Stimulated activated naive CD8-positive, alpha-beta T cell treated with anti-CD3 and anti-CD28 coated beads, Interleukin-15, amount 100 ng/mL, for 72 hours (primary cell): Measurements from ENCODE around the gene GTF2IRD1.
"Not testable (repeated sequence)": the region's sequence is repeated elsewhere in the genome, so short reads cannot be mapped to it uniquely, and the experiment has no call there.

Source experiments
- ATAC-seq: fragments of 150-1000 bp; cut with Tn5 transposase; 2 replicates; pipeline ENCODE4 v1.10.0; 2021; ENCODE audit warnings: mild to moderate bottlenecking, moderate library complexity
- DNase-seq, 2 donors: peaks; one replicate each; pipeline ENCODE4 v3.0.0; 2021 to 2022
- H3K27ac Mint-ChIP-seq, 2 donors: one replicate each; pipeline ENCODE4 v1.8.0; 2022; ENCODE audit warnings: mild to moderate bottlenecking in 2 of 2, mixed read lengths in 2 of 2, moderate library complexity in 2 of 2
- H3K27me3 Mint-ChIP-seq: one replicate; pipeline ENCODE4 v1.8.0; 2022; ENCODE audit warnings: mixed read lengths
- H3K4me1 Mint-ChIP-seq: one replicate; pipeline ENCODE4 v1.8.0; 2022; ENCODE audit warnings: mild to moderate bottlenecking, mixed read lengths
- H3K4me3 Mint-ChIP-seq, 2 donors: one replicate each; pipeline ENCODE4 v1.8.0; 2022; ENCODE audit warnings: mild to moderate bottlenecking in 2 of 2, mixed read lengths in 2 of 2, moderate library complexity in 1 of 2
- H3K9me3 Mint-ChIP-seq, 2 donors: one replicate each; pipeline ENCODE4 v1.8.0; 2022; ENCODE audit warnings: mixed read lengths in 2 of 2

GTF2IRD1 gene, protein sequence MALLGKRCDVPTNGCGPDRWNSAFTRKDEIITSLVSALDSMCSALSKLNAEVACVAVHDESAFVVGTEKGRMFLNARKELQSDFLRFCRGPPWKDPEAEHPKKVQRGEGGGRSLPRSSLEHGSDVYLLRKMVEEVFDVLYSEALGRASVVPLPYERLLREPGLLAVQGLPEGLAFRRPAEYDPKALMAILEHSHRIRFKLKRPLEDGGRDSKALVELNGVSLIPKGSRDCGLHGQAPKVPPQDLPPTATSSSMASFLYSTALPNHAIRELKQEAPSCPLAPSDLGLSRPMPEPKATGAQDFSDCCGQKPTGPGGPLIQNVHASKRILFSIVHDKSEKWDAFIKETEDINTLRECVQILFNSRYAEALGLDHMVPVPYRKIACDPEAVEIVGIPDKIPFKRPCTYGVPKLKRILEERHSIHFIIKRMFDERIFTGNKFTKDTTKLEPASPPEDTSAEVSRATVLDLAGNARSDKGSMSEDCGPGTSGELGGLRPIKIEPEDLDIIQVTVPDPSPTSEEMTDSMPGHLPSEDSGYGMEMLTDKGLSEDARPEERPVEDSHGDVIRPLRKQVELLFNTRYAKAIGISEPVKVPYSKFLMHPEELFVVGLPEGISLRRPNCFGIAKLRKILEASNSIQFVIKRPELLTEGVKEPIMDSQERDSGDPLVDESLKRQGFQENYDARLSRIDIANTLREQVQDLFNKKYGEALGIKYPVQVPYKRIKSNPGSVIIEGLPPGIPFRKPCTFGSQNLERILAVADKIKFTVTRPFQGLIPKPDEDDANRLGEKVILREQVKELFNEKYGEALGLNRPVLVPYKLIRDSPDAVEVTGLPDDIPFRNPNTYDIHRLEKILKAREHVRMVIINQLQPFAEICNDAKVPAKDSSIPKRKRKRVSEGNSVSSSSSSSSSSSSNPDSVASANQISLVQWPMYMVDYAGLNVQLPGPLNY

DNA sequence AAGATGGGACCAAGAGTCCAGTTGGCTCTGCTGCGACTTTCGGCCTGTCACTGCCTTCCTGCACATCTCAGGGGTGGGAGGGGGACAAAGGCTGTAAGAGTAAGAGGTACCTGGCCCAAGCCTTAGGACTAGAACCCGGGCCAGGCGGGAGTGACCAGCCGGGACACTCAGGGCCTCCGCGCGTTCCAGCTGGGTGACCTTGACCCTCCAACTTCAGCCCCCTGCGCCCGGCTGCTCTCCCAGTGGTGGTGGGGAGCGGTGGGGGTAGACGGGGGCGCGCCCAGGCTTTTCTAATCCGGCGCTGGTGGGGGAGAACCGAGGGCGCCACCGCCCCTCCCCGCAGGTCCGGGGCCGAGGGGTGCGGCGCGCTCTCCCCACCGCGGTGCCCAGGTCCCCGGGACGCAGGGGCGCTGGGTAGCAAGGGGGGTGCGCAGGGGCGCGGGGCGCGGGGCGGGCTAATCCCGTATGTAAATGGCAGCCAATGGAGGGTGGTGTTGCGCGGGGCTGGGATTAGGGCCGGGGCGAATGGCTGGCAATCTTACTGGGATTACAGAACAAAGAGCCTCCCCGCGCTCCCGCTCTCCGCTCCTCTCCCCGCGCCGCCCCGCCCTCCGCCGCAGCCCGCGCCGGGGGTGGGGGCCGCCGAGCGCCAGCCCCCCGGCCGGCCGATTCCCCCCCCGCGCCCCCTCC is at the start of gene GTF2IRD1:
TSS of gene GTF2IRD1 (plus strand) at position 585 of the 690 bp plus-strand sequence. CDS start 54,175 bp downstream, outside the sequence.
- H3K27ac Mint-ChIP-seq = peak within 1 kb of the TSS; percentile 89 to 91
- no peaks in the 10 kb centered on the region for H3K9me3 Mint-ChIP-seq
- ATAC-seq (peak; percentile 24), DNase-seq (peak in 1 of 2 donors; percentile 37)
- H3K27me3 Mint-ChIP-seq = peaks cover 11% of the 10 kb centered on the region
- H3K4me3 Mint-ChIP-seq = peak within 1 kb of the TSS; percentile 83 to 86
- H3K4me1 Mint-ChIP-seq = peaks cover 19% of the 10 kb centered on the region

DNA sequence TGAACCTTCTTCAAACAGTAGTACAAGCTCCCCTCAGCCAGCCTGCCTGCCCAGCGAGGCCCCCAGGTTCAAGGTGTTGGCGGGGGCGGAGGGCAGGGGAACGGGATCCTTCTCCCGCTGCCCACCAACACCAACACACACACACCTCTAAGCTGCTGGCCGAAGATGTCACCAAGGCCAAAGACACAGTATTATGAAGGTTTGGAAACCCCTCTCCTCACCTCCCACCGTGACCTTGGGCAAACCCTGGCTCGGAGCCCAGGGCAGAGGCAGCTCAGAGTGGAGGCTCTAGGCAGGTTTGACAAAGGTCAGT is 49.4 kb upstream of the GTF2IRD1 start:
- no peak overlapping the region for H3K27ac Mint-ChIP-seq
- no peak overlapping the region for H3K4me3 Mint-ChIP-seq
- ATAC-seq = no peak
- H3K4me1 Mint-ChIP-seq = no peaks in the 10 kb centered on the region
- H3K27me3 Mint-ChIP-seq = no peaks in the 10 kb centered on the region
- no peaks in the 10 kb centered on the region for H3K9me3 Mint-ChIP-seq
- DNase-seq = no peak

DNA sequence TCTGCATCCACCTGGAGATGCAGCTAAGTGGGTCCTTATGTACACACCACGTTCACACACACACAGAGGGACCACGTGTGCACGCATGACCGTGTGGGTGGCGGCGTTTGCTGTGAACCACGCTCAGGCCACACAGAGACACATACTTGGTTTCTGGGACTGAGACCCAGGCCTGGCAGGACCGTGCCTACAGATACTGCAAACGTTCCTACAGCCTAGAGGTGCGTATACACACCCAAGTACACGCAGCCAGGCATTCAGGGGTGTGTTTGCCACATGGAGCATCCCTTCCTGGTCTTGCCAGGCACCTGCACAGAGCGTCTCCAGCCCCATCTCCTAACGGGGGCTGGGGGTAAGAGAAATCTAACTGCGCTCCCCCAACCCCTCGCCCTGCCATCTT is 49.0 kb upstream of the GTF2IRD1 start:
- H3K4me1 Mint-ChIP-seq = no peaks in the 10 kb centered on the region
- no peaks in the 10 kb centered on the region for H3K27me3 Mint-ChIP-seq
- H3K4me3 Mint-ChIP-seq = no peak overlapping the region
- ATAC-seq (no peak), DNase-seq (no peak)
- H3K9me3 Mint-ChIP-seq = no peaks in the 10 kb centered on the region
- H3K27ac Mint-ChIP-seq = no peak overlapping the region

DNA sequence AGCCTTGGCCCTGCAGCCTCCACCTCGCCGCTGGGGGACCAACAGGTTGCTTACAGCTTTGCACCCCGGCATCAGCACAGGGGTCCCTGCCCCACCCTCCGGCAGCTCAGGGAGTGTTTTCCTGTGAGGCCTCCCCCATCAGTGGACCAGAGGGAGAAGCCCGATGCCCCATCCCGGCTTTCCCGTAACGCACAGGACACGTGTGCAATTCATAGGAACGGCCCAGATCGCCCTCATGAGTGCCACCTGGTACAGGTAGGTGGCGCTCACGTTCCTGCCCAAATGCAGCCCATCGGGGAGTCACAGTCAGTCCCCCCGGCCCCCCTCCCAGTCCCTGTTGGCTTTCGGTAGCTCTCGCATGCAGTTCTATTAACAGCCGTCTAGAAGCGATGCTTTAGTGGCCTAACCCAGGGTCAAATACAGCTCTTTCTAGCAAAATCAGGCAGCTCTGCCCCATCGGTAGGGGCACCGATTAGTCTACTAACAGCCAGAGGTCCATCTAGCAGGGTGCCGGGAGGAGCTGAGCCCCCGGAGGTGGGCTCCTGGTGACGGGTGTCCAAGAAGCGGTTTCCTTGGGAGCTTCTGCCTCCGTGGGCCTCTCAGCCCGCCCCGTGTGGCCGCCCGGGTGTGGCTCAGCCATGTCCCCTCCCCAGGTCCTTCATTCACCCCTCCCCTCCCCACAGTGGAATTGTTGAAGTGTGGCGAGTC is 48.4 kb upstream of the GTF2IRD1 start:
- H3K4me1 Mint-ChIP-seq = no peaks in the 10 kb centered on the region
- peak; percentile 15 for ATAC-seq
- H3K27me3 Mint-ChIP-seq = no peaks in the 10 kb centered on the region
- no peak for DNase-seq
- no peaks in the 10 kb centered on the region for H3K9me3 Mint-ChIP-seq
- H3K27ac Mint-ChIP-seq = no peak overlapping the region
- no peak overlapping the region for H3K4me3 Mint-ChIP-seq

DNA sequence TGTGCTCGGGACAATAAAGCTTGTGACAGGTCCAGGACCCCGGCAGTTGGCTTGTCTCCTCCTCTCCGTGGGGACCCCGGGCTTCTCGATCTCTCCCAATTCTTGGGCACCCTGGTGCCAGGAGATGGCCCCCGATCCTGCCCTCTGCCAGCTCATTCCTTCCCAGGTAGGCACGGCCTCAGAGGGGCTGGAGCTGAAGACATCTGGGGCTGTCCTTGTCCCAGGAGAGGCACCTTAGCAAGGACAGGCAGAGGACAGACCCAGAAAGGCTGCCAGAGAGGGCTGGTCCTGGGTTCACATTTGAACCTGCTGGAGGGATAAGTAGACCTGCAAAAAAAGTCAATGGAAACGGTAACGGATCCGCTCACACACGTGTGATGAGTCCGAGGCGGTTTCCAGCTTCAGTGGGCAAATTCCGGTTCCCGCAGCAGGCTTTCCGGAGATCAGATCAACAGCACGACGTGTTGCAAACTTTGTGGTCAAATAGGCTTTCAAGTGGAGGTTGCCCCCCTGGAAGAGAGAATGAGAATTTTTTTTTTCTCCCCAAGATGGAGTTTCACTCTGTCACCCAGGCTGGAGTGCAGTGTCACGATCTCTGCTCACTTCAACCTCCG is 47.7 kb upstream of the GTF2IRD1 start:
- Mint-ChIP-seq H3K9me3 (no peaks in the 10 kb centered on the region), H3K4me3 (no peak overlapping the region), H3K4me1 (no peaks in the 10 kb centered on the region), H3K27me3 (no peaks in the 10 kb centered on the region), H3K27ac (no peak overlapping the region)
- DNase-seq (no peak), ATAC-seq (no peak)

DNA sequence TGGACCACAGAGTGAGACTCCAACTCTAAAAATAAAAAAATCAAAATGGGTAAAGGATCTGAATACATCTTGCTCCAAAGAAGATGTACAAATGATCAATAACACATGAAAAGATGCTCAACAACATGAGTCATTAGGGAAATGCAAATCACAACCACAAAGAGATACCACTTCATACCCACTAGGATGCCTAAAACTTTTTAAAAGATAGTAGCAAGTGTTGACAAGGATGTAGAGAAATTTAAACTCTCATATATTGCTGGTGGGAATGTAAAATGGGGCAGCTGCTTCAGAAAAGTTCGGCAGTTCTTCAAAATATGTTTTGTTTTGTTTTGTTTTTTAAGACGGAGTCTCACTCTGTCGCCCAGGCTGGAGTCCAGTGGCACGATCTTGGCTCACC is 45.7 kb upstream of the GTF2IRD1 start:
- Mint-ChIP-seq H3K27me3 (no peaks in the 10 kb centered on the region), H3K4me1 (no peaks in the 10 kb centered on the region), H3K4me3 (no peak overlapping the region), H3K9me3 (no peaks in the 10 kb centered on the region), H3K27ac (no peak overlapping the region)
- ATAC-seq (no peak), DNase-seq (no peak)

DNA sequence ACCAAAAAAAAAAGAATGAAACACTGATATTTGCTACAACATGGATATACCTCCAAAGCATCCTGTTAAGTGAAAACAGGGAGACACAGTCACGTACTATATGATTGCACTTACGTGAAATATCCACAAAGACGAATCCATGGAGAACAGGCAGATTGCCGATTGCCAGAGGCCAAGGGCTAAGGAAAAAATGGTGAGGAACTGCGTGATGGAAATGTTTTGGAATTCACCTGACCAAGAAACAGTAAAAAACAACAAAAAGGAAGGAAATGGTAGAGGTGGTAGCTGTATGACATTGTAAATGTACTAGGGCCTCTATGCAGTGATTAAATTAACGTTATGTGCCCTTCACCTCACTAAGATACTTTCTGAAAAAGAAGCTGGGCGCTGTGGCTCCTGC is 44.1 kb upstream of the GTF2IRD1 start:
- Mint-ChIP-seq H3K27ac (no peak overlapping the region), H3K27me3 (no peaks in the 10 kb centered on the region), H3K4me1 (no peaks in the 10 kb centered on the region), H3K9me3 (no peaks in the 10 kb centered on the region), H3K4me3 (no peak overlapping the region)
- no peak for DNase-seq
- no peak for ATAC-seq

DNA sequence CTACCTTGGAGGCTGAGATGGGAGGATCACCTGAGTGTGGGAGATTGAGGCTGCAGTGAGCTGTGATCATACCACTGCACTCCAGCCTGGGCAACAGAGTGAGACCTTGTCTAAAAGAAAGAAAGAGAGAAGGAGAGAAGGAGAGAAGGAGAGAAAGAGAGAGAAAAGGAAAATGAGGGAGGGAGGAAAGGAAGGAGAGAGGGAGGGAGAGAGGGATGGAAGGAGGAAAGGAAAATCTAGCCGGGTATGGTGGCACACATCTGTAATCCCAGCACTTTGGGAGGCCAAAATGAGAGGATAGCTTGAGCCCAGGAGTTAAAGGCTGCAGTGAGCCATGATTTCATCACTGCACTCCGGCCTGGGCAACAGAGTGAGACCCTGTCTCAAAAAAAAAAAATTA is 42.9 kb upstream of the GTF2IRD1 start:
- Mint-ChIP-seq H3K27me3 (no peaks in the 10 kb centered on the region), H3K4me3 (no peak overlapping the region), H3K9me3 (no peaks in the 10 kb centered on the region), H3K27ac (no peak overlapping the region), H3K4me1 (no peaks in the 10 kb centered on the region)
- ATAC-seq = no peak
- no peak for DNase-seq

DNA sequence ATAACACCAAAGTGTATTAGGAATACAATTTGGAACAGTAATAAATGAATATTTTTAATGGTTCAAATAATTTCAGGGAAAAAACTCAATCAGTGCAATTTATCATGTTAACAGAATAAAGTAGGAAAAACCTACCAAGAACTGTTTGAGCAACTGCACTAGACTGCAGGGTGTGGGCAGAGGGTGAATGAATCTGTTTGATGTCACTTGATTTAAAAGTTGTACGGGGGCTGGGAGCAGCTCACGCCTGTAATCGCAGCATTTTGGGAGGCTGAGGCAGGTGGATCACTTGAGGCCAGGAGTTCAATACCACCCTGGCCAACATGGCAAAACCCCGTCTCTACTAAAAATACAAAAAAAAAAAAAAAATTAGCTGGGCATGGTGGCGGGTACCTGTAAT is 42.1 kb upstream of the GTF2IRD1 start:
- H3K27ac Mint-ChIP-seq, H3K4me3 Mint-ChIP-seq, H3K27me3 Mint-ChIP-seq, ATAC-seq, H3K4me1 Mint-ChIP-seq, H3K9me3 Mint-ChIP-seq, DNase-seq: not testable (repeated sequence)

DNA sequence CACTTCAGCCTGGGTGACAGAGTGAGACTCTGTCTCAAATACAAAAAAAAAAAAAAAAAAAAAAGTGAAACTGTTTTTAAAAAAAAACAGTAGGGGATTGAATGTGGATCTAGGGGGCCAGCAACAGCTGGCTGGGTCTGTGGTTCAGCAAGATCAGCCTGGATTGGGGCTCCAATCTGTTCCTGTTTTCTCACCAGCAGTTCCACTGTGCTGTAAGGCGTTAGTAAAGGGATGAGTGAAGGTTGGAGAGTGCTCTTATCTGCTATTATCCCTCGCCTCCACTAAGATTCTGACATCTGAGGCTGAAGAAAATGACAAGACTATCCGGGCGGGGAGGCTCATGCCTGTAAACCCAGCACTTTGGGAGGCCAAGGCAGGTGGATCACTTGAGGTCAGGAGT is 41.6 kb upstream of the GTF2IRD1 start:
- no peak for DNase-seq
- Mint-ChIP-seq H3K9me3 (no peaks in the 10 kb centered on the region), H3K27ac (no peak overlapping the region), H3K4me3 (no peak overlapping the region), H3K4me1 (no peaks in the 10 kb centered on the region), H3K27me3 (no peaks in the 10 kb centered on the region)
- no peak for ATAC-seq

DNA sequence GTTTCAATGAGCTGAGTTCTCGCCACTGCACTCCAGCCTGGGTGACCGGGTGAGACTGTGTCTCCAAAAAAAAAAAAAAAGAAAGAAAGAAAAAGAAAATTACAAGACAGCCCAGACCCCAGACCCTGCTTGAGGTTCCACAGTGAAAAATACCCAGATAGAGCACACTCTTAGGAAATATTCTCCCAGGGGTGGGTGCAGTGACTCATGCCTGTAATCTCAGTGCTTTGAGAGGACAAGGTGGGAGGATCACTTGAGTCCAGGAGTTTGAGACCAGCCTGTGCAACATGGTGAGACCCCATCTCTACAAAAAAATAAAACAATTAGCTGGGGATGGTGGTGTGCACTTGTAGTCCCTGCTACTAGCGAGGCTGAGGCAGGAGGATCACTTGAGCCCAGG is 41.1 kb upstream of the GTF2IRD1 start:
- H3K4me1 Mint-ChIP-seq = no peaks in the 10 kb centered on the region
- H3K9me3 Mint-ChIP-seq = no peaks in the 10 kb centered on the region
- DNase-seq (no peak), ATAC-seq (no peak)
- peak overlapping the region in 1 of 2 donors; percentile 83 for H3K27ac Mint-ChIP-seq
- H3K27me3 Mint-ChIP-seq = no peaks in the 10 kb centered on the region
- no peak overlapping the region for H3K4me3 Mint-ChIP-seq

DNA sequence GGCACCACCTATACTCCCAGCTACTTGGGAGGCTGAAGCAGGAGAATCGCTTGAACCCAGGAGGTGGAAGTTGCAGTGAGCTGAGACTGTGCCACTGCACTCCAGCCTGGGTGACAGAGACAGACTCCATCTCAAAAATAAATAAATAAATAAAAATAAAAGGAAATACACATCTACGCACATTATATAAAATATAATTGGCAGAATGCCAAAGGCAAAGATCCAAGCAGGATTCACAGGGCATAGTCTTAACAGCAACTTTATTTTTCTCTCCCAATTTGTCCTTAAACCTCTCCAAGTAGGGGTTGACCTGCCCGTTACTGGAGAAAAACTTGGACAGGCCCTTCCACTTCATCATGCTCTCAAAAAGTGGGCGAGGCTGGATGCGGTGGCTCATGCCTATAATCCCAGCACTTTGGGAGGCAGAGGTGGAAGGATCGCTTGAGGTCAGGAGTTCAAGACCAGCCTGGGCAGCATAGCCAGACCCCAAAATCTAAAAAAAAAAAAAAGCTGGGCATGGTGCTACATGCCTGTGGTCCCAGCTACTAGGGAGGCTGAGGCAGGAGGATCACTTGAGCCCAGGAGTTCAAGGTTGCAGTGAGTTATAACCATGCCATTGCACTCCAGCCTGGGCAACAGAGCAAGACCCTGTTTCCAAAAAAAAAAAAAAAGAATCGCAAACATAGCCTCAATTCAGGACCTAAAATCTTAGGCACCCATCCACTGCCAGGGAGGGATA is 38.9 kb upstream of the GTF2IRD1 start:
- not testable (repeated sequence) for H3K4me1 Mint-ChIP-seq, H3K4me3 Mint-ChIP-seq, H3K9me3 Mint-ChIP-seq, H3K27me3 Mint-ChIP-seq, H3K27ac Mint-ChIP-seq, ATAC-seq, DNase-seq

DNA sequence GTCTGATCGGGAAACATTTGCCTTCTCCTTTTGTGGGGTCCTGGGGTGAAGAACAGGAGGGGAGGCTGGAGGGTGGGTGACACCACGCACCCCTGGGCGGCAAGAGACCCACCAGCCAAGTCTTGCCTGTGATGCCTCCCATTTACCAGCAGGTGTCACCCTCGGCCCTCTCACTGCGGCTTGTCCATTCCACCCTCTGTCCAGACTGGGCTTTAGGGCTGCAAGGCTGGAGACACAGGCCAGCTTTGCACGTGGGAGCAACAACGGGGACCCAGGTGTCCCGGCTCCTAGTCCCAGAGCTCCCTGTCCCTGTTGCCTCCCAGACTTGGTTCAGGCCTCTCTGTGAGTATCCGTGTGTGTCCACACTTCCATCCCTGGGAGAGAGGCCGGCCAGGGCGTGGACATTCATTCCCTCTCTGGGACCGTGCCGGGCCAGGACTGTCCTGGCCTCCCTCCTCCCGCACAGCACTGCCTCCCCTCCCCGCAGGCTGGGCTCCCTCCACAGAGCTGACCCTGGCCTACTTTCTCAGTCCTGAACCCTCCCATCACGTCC is 36.2 kb upstream of the GTF2IRD1 start:
- Mint-ChIP-seq H3K4me3 (no peak overlapping the region), H3K9me3 (no peaks in the 10 kb centered on the region), H3K4me1 (no peaks in the 10 kb centered on the region), H3K27me3 (no peaks in the 10 kb centered on the region), H3K27ac (no peak overlapping the region)
- DNase-seq (peak; percentile 52 to 60), ATAC-seq (peak; percentile 61)

DNA sequence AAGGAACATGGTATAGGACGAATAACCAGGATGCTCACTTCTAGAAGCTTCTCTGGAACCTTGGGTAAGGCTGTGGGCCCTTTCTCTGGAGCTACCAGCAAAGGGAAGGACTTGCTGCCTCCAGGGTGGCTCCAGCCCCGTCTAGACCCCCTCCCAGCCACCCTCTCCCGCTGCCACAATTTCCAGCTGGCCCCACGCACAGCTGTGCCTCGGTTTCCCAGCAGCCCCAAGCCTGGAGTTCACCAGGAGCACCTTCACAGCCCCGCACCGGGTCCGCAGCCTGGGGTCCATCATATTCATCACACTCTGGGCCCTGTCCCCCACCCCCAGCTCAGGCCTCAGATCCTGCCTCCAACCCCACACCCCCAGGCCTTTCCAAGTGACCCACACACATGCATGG is 35.6 kb upstream of the GTF2IRD1 start:
- no peaks in the 10 kb centered on the region for H3K27me3 Mint-ChIP-seq
- H3K4me3 Mint-ChIP-seq = no peak overlapping the region

More for the DNA sequence above, 35.6 kb upstream of the GTF2IRD1 start:
- H3K27ac Mint-ChIP-seq = peak overlapping the region in 1 of 2 donors; percentile 26
- DNase-seq (no peak), ATAC-seq (no peak)
- H3K4me1 Mint-ChIP-seq = no peaks in the 10 kb centered on the region
- H3K9me3 Mint-ChIP-seq = no peaks in the 10 kb centered on the region
